Tibial nerve (tissue), 4 donors: ENCODE measurements around the gene DYDC1. TPM values are rescaled to one million over a fixed set of nuclear protein-coding genes. Genes with fewer than 3 reads are reported as not detected.

Experiments
- DNase-seq, 2 donors: peaks; one replicate each; pipeline ENCODE4 v3.0.0-alpha.2; 2019; ENCODE audit warnings: low spot score in 2 of 2
- H3K27ac ChIP-seq, 4 donors: fragments of 200-600 bp; sonication (generic) in 3 of 4; one replicate each; pipeline ENCODE4 v1.5.1; 2017 to 2019; ENCODE audit warnings: mild to moderate bottlenecking in 1 of 4
- H3K27me3 ChIP-seq, 2 donors: fragments of 200-600 bp; sonication (generic) in 1 of 2; one replicate each; pipeline versions ENCODE4 v1.5.1 to v1.6.0; 2017 to 2019
- H3K36me3 ChIP-seq, 3 donors: fragments of 200-600 bp; sonication (generic); one replicate each; pipeline ENCODE4 v1.5.1; 2018 to 2019
- H3K4me1 ChIP-seq, 4 donors: fragments of 200-600 bp; sonication (generic) in 3 of 4; one replicate each; pipeline ENCODE4 v1.5.1; 2017 to 2019
- H3K4me3 ChIP-seq, 4 donors: fragments of 200-600 bp; sonication (generic) in 3 of 4; one replicate each; pipeline ENCODE4 v1.5.1; 2017 to 2019; ENCODE audit warnings: mild to moderate bottlenecking in 1 of 4, moderate library complexity in 1 of 4
- H3K9me3 ChIP-seq, 4 donors: fragments of 200-600 bp; sonication (generic) in 3 of 4; one replicate each; pipeline ENCODE4 v1.5.1; 2017 to 2019
- EP300 ChIP-seq, 2 donors: sonication (generic); formaldehyde crosslinking; IDR thresholded peaks; one replicate each; pipeline ENCODE4 v1.6.1; 2017; ENCODE audit warnings: antibody characterized with exemption in 2 of 2, mild to moderate bottlenecking in 1 of 2
- POLR2A ChIP-seq, 2 donors: fragments of 450-650 bp; IDR thresholded peaks; one replicate each; pipeline ENCODE4 v1.6.1; 2017; ENCODE audit warnings: antibody characterized with exemption in 2 of 2, mild to moderate bottlenecking in 2 of 2, moderate library complexity in 2 of 2
- WGBS, 2 donors: methylation state at CpG; one replicate each; pipeline ENCODE4 v1.1.5; 2018; 5-methylcytosine and 5-hydroxymethylcytosine counted together
- total RNA-seq, 4 donors: library from RNA; depleted of rRNA; stranded (reverse); fragments of >200 nt; gene quantifications; one replicate each; pipeline ENCODE4 v1.1.0, GENCODE V29; 2016
- TF ChIP-seq, protein P1 (sequence below), 5 experiments: fragments of 200-600 bp in 3 of 5; fragments of 450-650 bp in 2 of 5; sonication (generic) in 3 of 5; IDR thresholded peaks; one replicate each; pipeline ENCODE4 v1.5.1; 2016 to 2019; ENCODE audit warnings: antibody characterized with exemption in 5 of 5, mild to moderate bottlenecking in 3 of 5, moderate library complexity in 2 of 5

The DYDC1 gene
- total RNA-seq, 4 donors from 2014 or later: not detected

DNA sequence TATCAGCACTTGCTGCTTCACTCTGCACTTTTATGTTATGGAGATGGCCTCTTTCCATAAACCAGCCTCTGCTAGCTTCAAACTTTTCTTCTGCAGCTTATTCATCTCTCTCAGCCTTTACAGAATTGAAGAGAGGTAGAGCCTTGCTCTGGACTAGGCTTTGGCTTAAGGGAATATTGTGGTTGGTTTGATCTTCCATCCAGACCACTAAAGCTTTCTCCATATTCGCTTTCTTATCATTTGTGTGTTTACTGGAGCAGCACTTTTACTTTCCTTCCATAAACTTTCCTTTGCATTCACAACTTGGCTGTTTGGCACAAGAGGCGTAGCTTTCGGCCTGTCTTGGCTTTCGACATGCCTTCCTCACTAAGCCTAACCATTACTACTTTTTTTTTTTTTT is 23.6 kb upstream of the DYDC1 start:
- WGBS, 2 donors: 94 to 96% methylated on average over 4 of the region's 4 CpGs
- TF ChIP-seq, protein P1, sequence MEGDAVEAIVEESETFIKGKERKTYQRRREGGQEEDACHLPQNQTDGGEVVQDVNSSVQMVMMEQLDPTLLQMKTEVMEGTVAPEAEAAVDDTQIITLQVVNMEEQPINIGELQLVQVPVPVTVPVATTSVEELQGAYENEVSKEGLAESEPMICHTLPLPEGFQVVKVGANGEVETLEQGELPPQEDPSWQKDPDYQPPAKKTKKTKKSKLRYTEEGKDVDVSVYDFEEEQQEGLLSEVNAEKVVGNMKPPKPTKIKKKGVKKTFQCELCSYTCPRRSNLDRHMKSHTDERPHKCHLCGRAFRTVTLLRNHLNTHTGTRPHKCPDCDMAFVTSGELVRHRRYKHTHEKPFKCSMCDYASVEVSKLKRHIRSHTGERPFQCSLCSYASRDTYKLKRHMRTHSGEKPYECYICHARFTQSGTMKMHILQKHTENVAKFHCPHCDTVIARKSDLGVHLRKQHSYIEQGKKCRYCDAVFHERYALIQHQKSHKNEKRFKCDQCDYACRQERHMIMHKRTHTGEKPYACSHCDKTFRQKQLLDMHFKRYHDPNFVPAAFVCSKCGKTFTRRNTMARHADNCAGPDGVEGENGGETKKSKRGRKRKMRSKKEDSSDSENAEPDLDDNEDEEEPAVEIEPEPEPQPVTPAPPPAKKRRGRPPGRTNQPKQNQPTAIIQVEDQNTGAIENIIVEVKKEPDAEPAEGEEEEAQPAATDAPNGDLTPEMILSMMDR (IDR thresholded peaks at IDR 0.05): no peak
- TF ChIP-seq EP300 (IDR thresholded peaks at IDR 0.05) (no peak), POLR2A (IDR thresholded peaks at IDR 0.05) (no peak)
- Histone ChIP-seq H3K4me3 (no peak overlapping the region), H3K4me1 (peaks cover 0 to 6% (median 0%) of the 10 kb centered on the region in 4 donors), H3K9me3 (no peaks in the 10 kb centered on the region), H3K27ac (no peak overlapping the region), H3K36me3 (no peaks in the 10 kb centered on the region), H3K27me3 (no peaks in the 10 kb centered on the region)
- DNase-seq: no peak

DNA sequence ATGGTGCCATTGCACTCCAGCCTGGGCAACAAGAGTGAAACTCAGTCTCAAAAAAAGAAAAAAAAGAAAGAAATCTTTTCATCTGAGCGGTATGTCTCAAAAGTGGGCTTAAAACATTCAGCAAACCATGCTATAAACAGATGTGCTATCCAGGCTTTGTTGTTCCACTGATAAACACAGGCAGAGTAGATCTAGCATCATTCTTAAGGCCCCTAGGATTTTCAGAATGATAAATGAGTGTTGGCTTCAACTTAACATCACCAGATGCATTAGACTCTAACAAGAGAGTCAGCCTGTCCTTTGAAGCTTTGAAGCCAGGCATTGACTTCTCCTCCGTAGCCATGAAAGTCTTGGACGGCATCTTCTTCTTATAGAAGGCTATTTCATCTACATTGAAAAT is 23.1 kb upstream of the DYDC1 start:
- no peaks in the 10 kb centered on the region for H3K36me3 ChIP-seq
- no peak overlapping the region for H3K4me3 ChIP-seq
- no peak for DNase-seq
- no peaks in the 10 kb centered on the region for H3K9me3 ChIP-seq
- no peaks in the 10 kb centered on the region for H3K27me3 ChIP-seq
- H3K4me1 ChIP-seq: peaks cover 0 to 6% (median 0%) of the 10 kb centered on the region in 4 donors
- no peak for TF ChIP-seq EP300 (IDR thresholded peaks at IDR 0.05)
- TF ChIP-seq, protein P1 (IDR thresholded peaks at IDR 0.05): no peak
- no peak for TF ChIP-seq POLR2A (IDR thresholded peaks at IDR 0.05)
- 60 to 66% methylated on average over 3 of the region's 3 CpGs for WGBS, 2 donors
- H3K27ac ChIP-seq: no peak overlapping the region

DNA sequence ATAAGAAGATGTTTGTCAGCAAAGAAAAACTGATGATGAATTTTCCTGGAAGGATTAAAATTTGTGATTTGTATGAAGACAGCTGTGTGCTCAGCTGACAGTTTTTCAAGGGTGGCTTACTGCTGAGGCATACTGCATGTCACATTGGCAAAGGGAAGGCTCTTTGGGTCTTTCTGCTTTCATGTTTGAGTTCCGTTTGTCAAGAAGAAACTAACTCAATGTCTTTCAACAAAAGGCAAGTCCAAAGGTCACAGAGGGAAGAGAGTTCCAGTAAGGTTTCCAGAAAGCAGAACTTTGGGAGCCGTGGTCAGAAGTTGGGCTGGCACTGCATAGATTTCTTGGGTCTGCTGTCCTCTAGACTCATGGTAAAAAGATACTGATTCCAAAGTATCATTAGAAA is 16.9 kb upstream of the DYDC1 start:
- H3K4me3 ChIP-seq: no peak overlapping the region
- H3K4me1 ChIP-seq: no peaks in the 10 kb centered on the region
- H3K36me3 ChIP-seq: no peaks in the 10 kb centered on the region
- no peaks in the 10 kb centered on the region for H3K27me3 ChIP-seq
- H3K27ac ChIP-seq: peak overlapping the region in 1 of 4 donors; percentile 46
- DNase-seq: no peak
- TF ChIP-seq EP300 (IDR thresholded peaks at IDR 0.05) (no peak), POLR2A (IDR thresholded peaks at IDR 0.05) (no peak)
- TF ChIP-seq, protein P1 (IDR thresholded peaks at IDR 0.05): no peak
- peaks cover 0 to 2% (median 0%) of the 10 kb centered on the region in 4 donors for H3K9me3 ChIP-seq
- 34 to 46% methylated on average over 2 of the region's 2 CpGs for WGBS, 2 donors

DNA sequence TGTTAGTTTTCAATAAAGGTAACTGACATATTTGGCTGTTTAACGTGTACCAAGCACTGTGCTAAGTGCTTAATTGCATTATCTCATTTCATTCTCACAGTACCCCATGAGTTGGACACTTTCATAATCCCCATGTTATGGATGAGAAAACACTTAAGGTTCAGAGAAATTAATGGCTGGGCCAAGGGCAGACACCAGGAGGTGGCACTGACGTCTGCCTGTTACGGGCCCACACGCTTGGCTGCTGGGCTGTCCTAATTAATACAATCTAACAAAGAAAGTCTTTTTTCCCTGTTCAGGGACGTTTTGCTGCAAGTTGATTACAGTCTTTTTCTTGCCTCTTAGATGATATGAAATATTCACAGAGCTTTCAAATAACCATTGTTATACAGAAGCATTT is 16.1 kb upstream of the DYDC1 start:
- H3K4me3 ChIP-seq: no peak overlapping the region
- H3K9me3 ChIP-seq: peaks cover 0 to 9% (median 2%) of the 10 kb centered on the region in 4 donors
- H3K27ac ChIP-seq: peak overlapping the region in 1 of 4 donors; percentile 46
- no peaks in the 10 kb centered on the region for H3K4me1 ChIP-seq
- DNase-seq: no peak
- no peaks in the 10 kb centered on the region for H3K27me3 ChIP-seq
- no peaks in the 10 kb centered on the region for H3K36me3 ChIP-seq
- no peak for TF ChIP-seq EP300 (IDR thresholded peaks at IDR 0.05)
- no peak for TF ChIP-seq POLR2A (IDR thresholded peaks at IDR 0.05)
- TF ChIP-seq, protein P1 (IDR thresholded peaks at IDR 0.05): no peak
- 44 to 57% methylated on average over 5 of the region's 5 CpGs for WGBS, 2 donors

DNA sequence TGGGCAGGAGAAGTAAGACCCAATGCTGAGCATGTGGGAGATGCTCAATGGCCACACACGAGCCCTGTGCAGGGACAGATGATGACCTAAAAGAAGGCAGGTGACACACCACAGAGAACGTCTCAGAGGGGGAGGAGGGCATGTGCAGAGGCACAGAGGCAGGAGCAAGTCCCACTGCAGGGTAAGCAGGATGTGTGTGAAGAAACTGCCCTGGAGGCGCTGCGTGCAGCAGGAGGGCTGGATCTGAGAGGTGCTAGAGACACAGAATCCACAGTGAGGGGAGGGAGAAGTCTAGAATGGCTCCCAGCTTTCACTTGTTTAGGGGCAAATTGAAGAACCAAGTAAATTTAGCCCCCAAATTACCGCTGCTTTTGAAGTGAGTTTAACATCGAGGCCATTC is 14.9 kb upstream of the DYDC1 start:
- Histone ChIP-seq H3K27ac (no peak overlapping the region), H3K36me3 (no peaks in the 10 kb centered on the region), H3K4me3 (no peak overlapping the region), H3K9me3 (peaks cover 0 to 21% (median 5%) of the 10 kb centered on the region in 4 donors), H3K27me3 (no peaks in the 10 kb centered on the region), H3K4me1 (no peaks in the 10 kb centered on the region)
- TF ChIP-seq POLR2A (IDR thresholded peaks at IDR 0.05) (no peak), EP300 (IDR thresholded peaks at IDR 0.05) (no peak)
- TF ChIP-seq, protein P1 (IDR thresholded peaks at IDR 0.05): no peak
- 68 to 77% methylated on average over 6 of the region's 6 CpGs for WGBS, 2 donors
- no peak for DNase-seq
